PC-9 (cell line): Measurements from ENCODE around the gene TRIM58.

Experiments used
- CTCF ChIP-seq: fragments of 200-600 bp; sonication (generic); conservative IDR thresholded peaks from 2 replicates; pipeline ENCODE4 v1.6.1; 2017; ENCODE audit warnings: mixed run types, antibody characterized with exemption, mild to moderate bottlenecking, moderate library complexity
- EZH2 ChIP-seq: fragments of 200-600 bp; sonication (generic); IDR thresholded peaks from 2 replicates; pipeline ENCODE4 v1.8.0; 2017; ENCODE audit warnings: antibody characterized with exemption, low read depth

- TF ChIP-seq CTCF (no peak), EZH2 (no peak)
Measured at GRCh38 chr1:247904122-247904521, 47.1 kb downstream of the TRIM58 start.
